NCI-H1436 (cell line): ENCODE results near the gene HEG1.
"Not testable (repeated sequence)": the region's sequence is repeated elsewhere in the genome, so short reads cannot be mapped to it uniquely, and the experiment has no call there.

Experiments
- DNase-seq: peaks from one replicate; lab custom pipeline; 2025; lab: John Stamatoyannopoulos, UW

The HEG1 gene

GRCh38 chr3:124986192-124987143 lies 69.3 kb downstream of the HEG1 start:
- DNase-seq: no peak

GRCh38 chr3:124985349-124985748 lies 70.4 kb downstream of the HEG1 start:
- DNase-seq: no peak

- DNase-seq: no peak
These were observed 71.0 kb downstream of the HEG1 start for GRCh38 chr3:124984754-124985153.

GRCh38 chr3:124982855-124983254 lies 72.9 kb downstream of the HEG1 start:
- no peak for DNase-seq

DNA sequence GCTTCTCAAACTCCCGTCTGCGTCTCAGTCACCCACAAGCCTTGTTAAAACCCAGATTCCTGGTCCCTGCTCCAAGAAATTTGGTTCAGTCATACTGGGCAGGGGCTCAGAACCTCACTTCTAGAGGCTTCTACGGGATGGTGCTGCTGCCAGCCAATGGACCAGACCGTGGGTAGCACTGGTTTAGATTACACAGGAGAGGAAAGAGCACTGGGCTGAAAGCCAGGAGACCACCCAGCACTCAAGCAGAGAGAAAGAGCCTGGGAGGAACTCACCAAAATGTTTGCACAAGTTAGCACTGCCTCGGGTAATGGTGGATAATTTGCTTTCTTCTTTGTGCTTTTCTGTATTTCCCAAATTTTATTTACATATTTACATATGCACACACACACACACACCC lies 74.3 kb downstream of the HEG1 start:
- DNase-seq: no peak

DNA sequence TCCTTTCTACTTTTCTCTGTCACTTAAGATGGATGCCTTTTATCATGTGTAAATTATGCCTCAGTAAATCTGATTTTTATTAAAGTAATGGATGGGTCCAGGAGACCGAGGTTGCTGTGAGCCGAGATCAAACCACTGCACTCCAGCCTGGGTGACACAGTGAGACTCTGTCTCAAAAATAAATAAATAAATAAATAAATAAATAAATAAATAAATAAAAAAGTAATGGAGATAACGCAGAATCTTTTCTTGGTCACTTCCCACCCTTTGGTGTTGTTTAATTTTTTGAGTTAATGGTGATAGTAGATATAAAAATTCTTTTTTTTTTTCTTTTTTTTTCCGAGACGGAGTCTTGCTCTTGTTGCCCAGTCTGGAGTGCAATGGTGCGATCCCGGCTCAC lies 77.2 kb downstream of the HEG1 start:
- DNase-seq: no peak

DNA sequence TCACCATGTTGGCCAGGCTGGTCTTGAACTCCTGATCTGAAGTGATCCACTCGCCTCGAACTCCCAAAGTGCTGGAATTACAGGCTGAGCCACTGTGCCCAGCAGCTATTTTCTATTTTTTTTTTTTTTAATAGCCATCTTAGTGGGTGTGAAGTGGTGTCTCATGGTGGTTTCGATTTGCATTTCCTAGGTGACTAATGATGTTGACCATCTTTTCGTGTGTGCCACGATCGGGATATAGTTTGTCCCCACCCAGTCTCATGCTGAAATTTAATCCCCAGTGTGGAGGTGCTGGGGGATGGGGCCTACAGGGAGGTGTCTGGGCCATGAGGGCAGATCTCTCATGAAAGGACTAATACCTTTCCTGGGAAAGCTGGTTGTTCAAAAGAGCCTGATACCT lies 79.4 kb downstream of the HEG1 start:
- no peak for DNase-seq

DNA sequence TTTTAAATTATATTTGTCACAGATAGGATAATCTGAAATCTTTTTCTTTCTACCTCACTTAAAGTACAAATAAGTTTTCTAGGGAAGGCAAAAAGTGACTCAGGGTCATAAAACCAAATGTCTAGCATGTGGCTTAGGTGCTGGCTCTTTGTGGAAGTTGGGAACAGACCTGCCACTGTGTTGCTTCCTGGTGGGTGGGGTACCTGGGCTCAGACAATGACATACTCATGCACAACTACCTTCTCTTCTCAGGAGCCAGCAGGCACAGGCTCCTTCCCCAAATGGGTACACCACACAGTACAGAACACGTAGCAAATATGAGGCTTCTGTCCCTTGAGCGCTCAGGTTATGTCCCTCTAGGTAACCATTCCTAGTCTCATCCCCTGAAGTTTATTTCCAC lies 81.1 kb downstream of the HEG1 start:
- no peak for DNase-seq

DNA sequence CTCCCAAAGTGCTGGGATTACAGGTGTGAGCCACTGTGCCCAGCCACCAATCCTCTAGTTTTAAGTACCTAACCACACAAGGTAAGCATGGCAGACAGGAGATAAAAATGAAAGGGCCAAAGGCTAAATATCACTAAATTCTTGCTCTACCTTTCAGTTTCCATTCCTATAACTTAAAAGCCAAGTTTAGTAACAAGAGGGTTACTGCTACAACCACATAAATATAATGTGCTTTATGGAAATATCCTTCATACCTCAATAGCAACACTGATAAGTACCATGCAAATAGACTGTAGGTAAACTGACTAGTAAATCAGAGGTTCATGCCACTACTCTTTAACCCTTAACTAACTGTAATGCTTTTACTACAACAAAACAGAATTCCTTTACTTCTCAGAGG lies 82.5 kb downstream of the HEG1 start:
- DNase-seq: no peak

DNA sequence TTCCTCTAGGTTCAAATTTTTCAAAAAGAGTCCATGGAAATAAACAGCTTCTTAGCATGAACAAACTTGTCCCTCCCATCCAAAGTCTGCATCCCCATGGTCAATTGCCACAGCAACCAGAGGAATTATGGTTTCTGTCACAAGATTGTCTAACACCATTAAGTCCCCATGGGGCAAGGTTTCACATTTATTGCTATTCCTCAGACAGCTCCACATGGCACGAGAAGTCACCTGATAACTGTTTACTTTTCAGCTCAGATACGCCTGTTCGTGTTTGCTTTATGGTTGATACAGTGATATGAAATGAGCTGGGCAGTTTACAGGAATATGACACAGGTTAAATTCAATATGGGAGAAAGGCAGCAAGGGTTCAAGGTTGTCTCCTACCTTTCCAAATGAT lies 83.3 kb downstream of the HEG1 start:
- DNase-seq: no peak

- no peak for DNase-seq
These were observed 85.7 kb downstream of the HEG1 start for GRCh38 chr3:124969963-124970722.

DNA sequence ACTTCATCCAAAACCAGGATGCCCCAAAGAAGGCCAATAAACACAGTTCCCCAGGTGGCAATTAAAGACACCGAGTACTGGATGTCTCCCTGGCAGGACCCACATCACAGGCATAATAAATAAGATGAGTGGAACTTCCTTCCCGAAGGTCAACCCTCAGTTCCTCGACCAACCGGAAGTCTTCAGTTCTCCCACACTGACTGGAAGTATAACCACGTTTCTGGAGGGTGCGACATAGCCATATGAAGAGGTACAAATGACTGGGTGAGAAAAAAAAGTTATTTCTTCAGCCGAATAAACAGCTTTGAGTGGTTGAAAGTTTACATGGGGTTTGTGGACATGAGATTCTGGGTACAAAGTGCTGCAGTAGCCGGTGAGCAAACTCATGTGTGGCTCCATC lies 86.6 kb downstream of the HEG1 start:
- no peak for DNase-seq

GRCh38 chr3:124967964-124968363 lies 87.8 kb downstream of the HEG1 start:
- DNase-seq: no peak

- no peak for DNase-seq
These were observed 89.0 kb downstream of the HEG1 start for GRCh38 chr3:124966521-124967445.

DNA sequence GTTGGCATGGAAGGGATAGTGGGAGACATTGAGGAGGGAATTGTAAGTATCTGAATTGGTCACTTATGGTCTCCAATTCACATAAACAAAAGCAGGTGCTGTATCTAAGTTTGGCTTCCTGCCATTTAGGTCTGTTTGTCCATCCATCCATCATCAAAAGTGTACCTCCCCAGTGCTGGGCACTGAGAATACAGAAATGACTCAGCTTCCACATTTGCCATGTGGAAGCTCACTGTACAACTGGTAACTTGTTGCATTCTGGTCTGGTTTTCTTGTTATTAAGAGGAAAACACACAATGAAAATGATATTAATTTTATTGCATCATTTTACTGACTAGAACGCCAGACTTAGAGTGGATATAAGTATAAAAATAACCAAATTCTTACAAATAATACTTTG lies 90.4 kb downstream of the HEG1 start:
- no peak for DNase-seq

DNA sequence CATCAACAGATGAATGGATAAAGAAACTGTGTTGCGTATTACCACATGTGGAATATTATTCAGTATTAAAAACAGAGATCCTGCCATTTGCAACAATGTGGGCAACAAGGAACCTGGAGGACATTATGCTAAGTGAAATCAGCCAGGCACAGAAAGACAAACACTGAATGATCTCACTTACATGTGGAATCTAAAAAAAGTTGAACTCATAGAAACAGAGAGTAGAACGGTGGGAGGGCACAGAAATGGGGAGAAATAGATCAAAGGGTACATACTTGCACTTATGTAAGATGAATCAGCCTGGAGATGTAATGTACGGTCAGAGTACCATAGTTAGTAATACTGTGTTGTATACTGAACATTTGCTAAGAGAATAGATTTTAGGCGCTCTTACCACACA lies 91.4 kb downstream of the HEG1 start:
- DNase-seq: no peak

DNA sequence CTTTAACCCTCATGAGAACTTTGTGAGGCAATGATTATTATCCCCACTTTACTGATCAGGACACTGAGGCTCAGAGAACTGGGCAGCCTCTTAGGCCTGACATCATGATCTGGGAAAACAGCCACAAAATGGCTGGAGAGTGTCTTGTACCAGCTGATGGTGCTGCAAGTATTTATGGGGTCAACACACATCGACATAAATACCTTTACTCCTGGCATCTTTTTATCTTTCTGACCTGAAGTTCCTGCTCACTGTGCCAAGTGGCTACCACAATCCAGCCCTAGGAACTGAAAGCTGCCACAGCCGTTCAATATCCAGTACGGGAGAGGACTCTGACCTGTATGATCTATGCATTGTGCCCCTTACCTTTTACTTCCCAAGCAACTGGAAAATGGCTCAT lies 92.0 kb downstream of the HEG1 start:
- no peak for DNase-seq

DNA sequence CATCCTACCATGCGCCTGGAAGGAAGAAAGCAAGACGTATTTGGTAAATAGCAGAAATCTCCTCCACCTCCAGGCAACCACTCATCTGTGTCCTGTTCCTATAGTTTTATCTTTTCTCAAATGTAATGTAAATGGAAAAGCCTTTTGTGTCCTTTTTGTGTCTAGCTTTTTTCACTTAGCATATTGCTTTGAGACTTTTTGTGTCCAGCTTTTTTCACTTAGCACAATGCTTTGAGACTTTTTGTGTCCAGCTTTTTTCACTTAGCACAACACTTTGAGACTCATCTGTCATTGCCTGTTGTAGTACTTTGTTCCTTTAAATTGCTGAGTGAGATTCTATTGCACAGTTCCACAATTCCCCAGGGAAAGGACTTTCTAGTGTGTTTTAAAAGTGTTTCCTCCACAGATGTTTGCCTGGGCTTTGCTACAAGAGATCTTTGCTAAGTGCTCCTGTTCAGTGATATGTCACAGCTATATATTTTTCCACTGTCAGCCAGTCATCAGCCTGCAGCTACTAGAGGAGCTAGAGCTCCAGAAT lies 93.3 kb downstream of the HEG1 start:
- no peak for DNase-seq

DNA sequence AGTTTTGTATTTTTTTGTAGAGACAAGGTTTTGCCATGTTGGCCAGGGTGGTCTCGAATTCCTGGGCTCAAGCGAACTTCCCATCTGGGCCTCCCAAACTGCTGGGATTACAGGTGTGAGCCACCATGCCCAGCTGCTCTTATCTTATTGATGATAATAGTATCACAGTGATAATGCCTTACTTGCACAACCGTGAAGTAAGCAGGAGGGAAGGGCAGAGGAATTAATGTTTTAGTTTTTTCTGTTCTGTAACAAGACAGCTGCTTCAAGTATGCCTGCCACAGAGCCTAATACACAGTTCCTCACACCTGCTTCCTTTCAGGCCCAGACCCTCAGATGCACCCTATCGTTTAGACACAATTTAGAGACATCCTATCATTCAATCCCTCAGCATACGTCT lies 95.1 kb downstream of the HEG1 start:
- DNase-seq: no peak

- DNase-seq: no peak
These were observed 95.7 kb downstream of the HEG1 start for GRCh38 chr3:124960105-124960504.

- not testable (repeated sequence) for DNase-seq
These were observed 97.8 kb downstream of the HEG1 start for GRCh38 chr3:124957951-124958350.

- DNase-seq: no peak
These were observed 103.4 kb downstream of the HEG1 start for GRCh38 chr3:124952282-124952855.
